GM12878 (cell line): ENCODE data around the gene ZNF85. TPM values are rescaled to one million over a fixed set of nuclear protein-coding genes. Genes with fewer than 3 reads are reported as not detected.
A peak's percentile ranks its signal among the peaks of the same experiment; 100 is the strongest.
"Not testable (repeated sequence)": the region's sequence is repeated elsewhere in the genome, so short reads cannot be mapped to it uniquely, and the experiment has no call there.

Experiments used
- ATAC-seq: fragments of 200-7000 bp; cut with Tn5 transposase; 3 replicates; pipeline ENCODE4 v1.9.1; 2020; ENCODE audit warnings: mild to moderate bottlenecking, moderate library complexity
- BruUV-seq: library from RNA; stranded (reverse); fragments of 400-500 nt; replicated peaks from 2 replicates; lab custom pipeline; 2021; lab: Mats Ljungman, UMichigan
- CTCF ChIA-PET: fragments of 300-600 bp; sonication (Branson Sonifier 250); formaldehyde crosslinking; extraction: SDS; loops from one replicate; lab custom pipeline; 2021; ENCODE audit warnings: inconsistent platforms; lab: Yijun Ruan, JAX
- POLR2A ChIA-PET: fragments of 350-600 bp; formaldehyde crosslinking; extraction: SDS; loops from one replicate; lab custom pipeline; 2021; ENCODE audit warnings: inconsistent platforms; lab: Charles Lee
- RAD21 ChIA-PET: fragments of 300-600 bp; sonication (Branson Sonifier 250); formaldehyde crosslinking; loops from one replicate; lab custom pipeline; 2023; ENCODE audit warnings: antibody characterized with exemption; ENCODE audit not compliant: unreplicated experiment; lab: Charles Lee
- SMC1A ChIA-PET: fragments of 300-600 bp; sonication (Branson Sonifier 250); formaldehyde crosslinking; loops from one replicate; lab custom pipeline; 2023; ENCODE audit not compliant: unreplicated experiment, uncharacterized antibody; lab: Charles Lee
- DNase-seq: peaks from one replicate; pipeline ENCODE4 v3.0.0-alpha.2; 2011; ENCODE audit warnings: low read depth, low spot score
- FAIRE-seq: peaks from 3 replicates; lab custom pipeline; 2011; peaks lifted over from hg19 to GRCh38; lab: Jason Lieb, UNC
- H2AFZ ChIP-seq: 2 replicates; pipeline ENCODE4 v1.6.0; 2011; ENCODE audit warnings: low read depth, low read length, control low read depth; ENCODE audit not compliant: control insufficient read depth
- H3K27ac ChIP-seq: 2 replicates; pipeline ENCODE4 v1.5.1; 2011; ENCODE audit warnings: control low read depth; ENCODE audit not compliant: control insufficient read depth, insufficient read depth
- H3K27me3 ChIP-seq, 2 experiments: replicated peaks in 1 of 2; 2 replicates each; pipeline versions ENCODE4 v1.6.0 to v1.6.1; 2011; ENCODE audit warnings: low read length in 1 of 2; ENCODE audit not compliant: control insufficient read depth in 2 of 2, insufficient read depth in 2 of 2
- H3K36me3 ChIP-seq, 2 experiments: 2 replicates each; pipeline ENCODE4 v1.5.1; 2011; ENCODE audit warnings: low read length in 1 of 2; ENCODE audit not compliant: control insufficient read depth in 2 of 2, insufficient read depth in 2 of 2
- H3K4me1 ChIP-seq: 2 replicates; pipeline ENCODE4 v1.6.1; 2011; ENCODE audit warnings: mild to moderate bottlenecking, low read length, moderate library complexity, mixed read lengths; ENCODE audit not compliant: control insufficient read depth, insufficient read depth
- H3K4me2 ChIP-seq: 2 replicates; pipeline ENCODE4 v1.6.0; 2011; ENCODE audit warnings: control low read depth; ENCODE audit not compliant: control insufficient read depth, insufficient read depth
- H3K4me3 ChIP-seq: fragments of 200-600 bp; sonication (generic); 2 replicates; pipeline ENCODE4 v1.5.1; 2016
- H3K79me2 ChIP-seq: 2 replicates; pipeline ENCODE4 v1.6.0; 2011; ENCODE audit warnings: low read length; ENCODE audit not compliant: control insufficient read depth, insufficient read depth
- H3K9ac ChIP-seq: 2 replicates; pipeline ENCODE4 v1.8.0; 2011; ENCODE audit warnings: low read length, control low read depth, mixed read lengths; ENCODE audit not compliant: control insufficient read depth, insufficient read depth
- H3K9me3 ChIP-seq: replicated peaks from 3 replicates; pipeline ENCODE4 v1.5.1; 2011; ENCODE audit warnings: mild to moderate bottlenecking, low read length; ENCODE audit not compliant: control insufficient read depth, insufficient read depth
- H4K20me1 ChIP-seq: 2 replicates; pipeline ENCODE4 v1.6.0; 2011; ENCODE audit not compliant: control insufficient read depth, insufficient read depth
- MYC ChIP-seq: IDR thresholded peaks from 2 replicates; pipeline ENCODE4 v1.6.1; 2011; ENCODE audit warnings: mild to moderate bottlenecking, low read length, moderate library complexity, inconsistent platforms; ENCODE audit not compliant: insufficient read depth, insufficient replicate concordance, insufficient read length, severe bottlenecking
- NRF1 ChIP-seq: conservative IDR thresholded peaks from 2 replicates; pipeline ENCODE4 v1.6.1; 2011; ENCODE audit warnings: mild to moderate bottlenecking, low read depth, low read length, improper control_type of control experiment
- SUZ12 ChIP-seq: fragments of 200-600 bp; sonication (generic); IDR thresholded peaks from one replicate; pipeline ENCODE4 v1.6.1; 2018; ENCODE audit warnings: antibody characterized with exemption, mild to moderate bottlenecking; ENCODE audit not compliant: unreplicated experiment
- ZBTB40 ChIP-seq: fragments of 450-650 bp; IDR thresholded peaks from 2 replicates; pipeline ENCODE4 v1.6.1; 2016; ENCODE audit warnings: mild to moderate bottlenecking, moderate library complexity, borderline replicate concordance
- ZNF207 ChIP-seq: fragments of 450-650 bp; IDR thresholded peaks from 2 replicates; pipeline ENCODE4 v1.6.1; 2014; ENCODE audit warnings: antibody characterized with exemption, mild to moderate bottlenecking, borderline replicate concordance
- ZNF384 ChIP-seq: IDR thresholded peaks from 2 replicates; pipeline ENCODE4 v1.6.1; 2012; ENCODE audit warnings: low read depth, mild to moderate bottlenecking, low read length, improper control_type of control experiment, borderline replicate concordance
- ZSCAN29 ChIP-seq: fragments of 450-650 bp; IDR thresholded peaks from 2 replicates; pipeline ENCODE4 v1.6.1; 2017; ENCODE audit warnings: mild to moderate bottlenecking, moderate library complexity
- WGBS: methylation state at CpG from one replicate; pipeline ENCODE4 v1.1.6; 2016; ENCODE audit warnings: low lambda C conversion rate; ENCODE audit not compliant: insufficient replicate concordance, insufficient coverage; ENCODE audit errors: missing lambda C conversion rate; 5-methylcytosine and 5-hydroxymethylcytosine counted together
- in situ Hi-C: fragments of 300-500 bp; cut with MboI; formaldehyde crosslinking; loops from 9 replicates; pipeline ENCODE4 v1.14.3; 2018; ENCODE audit warnings: mixed read lengths
- intact Hi-C: fragments of 100-400 bp; cut with micrococcal nuclease; formaldehyde crosslinking; loops from one replicate; pipeline ENCODE4 v1.14.2; 2022; ENCODE audit not compliant: unreplicated experiment
- polyA plus RNA-seq, 11 experiments: library from polyadenylated mRNA; depleted of rRNA in 4 of 11; unstranded in 6 of 11; stranded (reverse) in 5 of 11; fragments of >200 nt; fragmentation: Nextera tagmentation in 4 of 11; fragmentation: Illumina TruSeq in 1 of 11; extraction: Ambion mirVana in 4 of 11; extraction: Trizol in 1 of 11; gene quantifications; 1 replicate in 1 of 11; 2 replicates in 10 of 11; pipeline versions ENCODE4 v1.2.1 to v1.2.3, GENCODE V29; 2011 to 2016; ENCODE audit warnings: inconsistent platforms in 2 of 11, missing spikeins in 2 of 11, low read depth in 1 of 11
- total RNA-seq, 4 experiments: library from RNA; depleted of rRNA in 3 of 4; stranded (reverse); fragments of >200 nt in 3 of 4; fragmentation: Illumina TruSeq in 1 of 4; extraction: Trizol in 1 of 4; gene quantifications; 2 replicates each; pipeline versions ENCODE4 v1.2.1 to v1.2.3, GENCODE V29; 2013 to 2021
- TF ChIP-seq, protein P1 (sequence below): fragments of 450-650 bp; conservative IDR thresholded peaks from 2 replicates; pipeline ENCODE4 v1.6.1; 2017; ENCODE audit warnings: mild to moderate bottlenecking, moderate library complexity

Gene ZNF85
- total and polyA plus RNA-seq, 10 of the 15 experiments (the other 5 are each of a cell fraction or from before 2014, with no cell fraction given), result 12.6 to 31.7 (median 20.9) TPM

- ATAC-seq, H3K4me3 ChIP-seq, H3K27ac ChIP-seq, H3K4me2 ChIP-seq, intact Hi-C loops, H3K27me3 ChIP-seq, DNase-seq, H3K79me2 ChIP-seq, RAD21 ChIA-PET, H3K9ac ChIP-seq, H3K4me1 ChIP-seq, H4K20me1 ChIP-seq, CTCF ChIA-PET, H3K9me3 ChIP-seq, POLR2A ChIA-PET, BruUV-seq, H2AFZ ChIP-seq, in situ Hi-C loops, H3K36me3 ChIP-seq, FAIRE-seq: not testable (repeated sequence)
- SMC1A ChIA-PET, result interaction anchor here (1.3 kb wide), 1 partner anchor 14 kb away, joined by 3 read pairs; no protein-coding TSS in a partner anchor
- 63% methylated on average over 2 of the region's 2 CpGs for WGBS
Measured at GRCh38 chr19:20992788-20993187, 69.7 kb downstream of the ZNF85 start.

- in situ Hi-C loops, result no loop called here
- no peak for TF ChIP-seq ZNF384
- no peak for TF ChIP-seq ZSCAN29
- no peak for TF ChIP-seq MYC
- peak; percentile 84 for TF ChIP-seq ZBTB40
- TF ChIP-seq, protein P1, sequence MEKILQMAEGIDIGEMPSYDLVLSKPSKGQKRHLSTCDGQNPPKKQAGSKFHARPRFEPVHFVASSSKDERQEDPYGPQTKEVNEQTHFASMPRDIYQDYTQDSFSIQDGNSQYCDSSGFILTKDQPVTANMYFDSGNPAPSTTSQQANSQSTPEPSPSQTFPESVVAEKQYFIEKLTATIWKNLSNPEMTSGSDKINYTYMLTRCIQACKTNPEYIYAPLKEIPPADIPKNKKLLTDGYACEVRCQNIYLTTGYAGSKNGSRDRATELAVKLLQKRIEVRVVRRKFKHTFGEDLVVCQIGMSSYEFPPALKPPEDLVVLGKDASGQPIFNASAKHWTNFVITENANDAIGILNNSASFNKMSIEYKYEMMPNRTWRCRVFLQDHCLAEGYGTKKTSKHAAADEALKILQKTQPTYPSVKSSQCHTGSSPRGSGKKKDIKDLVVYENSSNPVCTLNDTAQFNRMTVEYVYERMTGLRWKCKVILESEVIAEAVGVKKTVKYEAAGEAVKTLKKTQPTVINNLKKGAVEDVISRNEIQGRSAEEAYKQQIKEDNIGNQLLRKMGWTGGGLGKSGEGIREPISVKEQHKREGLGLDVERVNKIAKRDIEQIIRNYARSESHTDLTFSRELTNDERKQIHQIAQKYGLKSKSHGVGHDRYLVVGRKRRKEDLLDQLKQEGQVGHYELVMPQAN, result peak; percentile 85
- TF ChIP-seq ZNF207, result no peak
- no peak for TF ChIP-seq SUZ12
- no peak for TF ChIP-seq NRF1
Measured at GRCh38 chr19:20999731-21000352, 76.8 kb downstream of the ZNF85 start.

More at GRCh38 chr19:20999731-21000352, 76.8 kb downstream of the ZNF85 start:
- H3K9me3 ChIP-seq, result no peaks in the 10 kb centered on the region; the same call in 2 of the 3 replicates
- H2AFZ ChIP-seq, result peak overlapping the region; percentile 65
- H4K20me1 ChIP-seq, result no peaks in the 10 kb centered on the region
- DNase-seq (peak; percentile 62), FAIRE-seq (no peak), ATAC-seq (peak; percentile 100)
- peak overlapping the region; percentile 50 for H3K4me3 ChIP-seq
- ChIA-PET SMC1A (interaction anchor here (0.6 to 1.6 kb wide), 4 partner anchors 10 to 754 kb away, joined by 3 to 6 read pairs (median 3); partner anchors contain the start of genes ZNF431 and ZNF85), CTCF (interaction anchor here (1.0 kb wide), 2 partner anchors 21 to 157 kb away, joined by 3 to 4 read pairs; partner anchors contain the start of gene ZNF430), POLR2A (interaction anchor here (0.5 to 1.2 kb wide), 3 partner anchors 21 to 1483 kb away, joined by 3 read pairs; partner anchors contain the start of gene ZNF430), RAD21 (interaction anchor here (1.0 to 1.3 kb wide), 3 partner anchors 21 to 142 kb away, joined by 4 to 6 read pairs (median 5); partner anchors contain the start of genes ZNF430, ZNF431 and ZNF85)
- no peak overlapping the region for H3K27ac ChIP-seq
- peak overlapping the region; percentile 26; the same call in 1 of the 2 replicates for H3K4me2 ChIP-seq
- peak overlapping the region; percentile 28; the same call in 1 of the 2 replicates for H3K9ac ChIP-seq
- WGBS, result 10% methylated on average over 28 of the region's 29 CpGs
- intact Hi-C loops, result no loop called here
- H3K4me1 ChIP-seq, result no peaks in the 10 kb centered on the region
- H3K27me3 ChIP-seq, result no peaks in the 10 kb centered on the region
- BruUV-seq, result TSS peak; percentile 93
- no peaks in the 10 kb centered on the region for H3K79me2 ChIP-seq
- H3K36me3 ChIP-seq, result no peaks in the 10 kb centered on the region
